HCT116 (cell line): ENCODE data around the gene ERN1. TPM values are rescaled to one million over a fixed set of nuclear protein-coding genes. Genes with fewer than 3 reads are reported as not detected.

ENCODE experiments used
- ATAC-seq: fragments of 200-7000 bp; cut with Tn5 transposase; 2 replicates; pipeline ENCODE4 v1.9.1; 2020; ENCODE audit warnings: mild to moderate bottlenecking, moderate library complexity
- BruUV-seq: library from RNA; stranded (reverse); fragments of 400-500 nt; replicated peaks from 2 replicates; lab custom pipeline; 2021; lab: Mats Ljungman, UMichigan
- CTCF ChIA-PET: fragments of 300-600 bp; sonication (Branson Sonifier 250); formaldehyde crosslinking; loops from one replicate; lab custom pipeline; 2021; ENCODE audit warnings: antibody characterized with exemption; lab: Charles Lee
- POLR2A ChIA-PET: fragments of 300-600, 350-600 bp; sonication (Branson Sonifier 250); formaldehyde crosslinking; loops from one replicate; lab custom pipeline; 2021; ENCODE audit warnings: antibody characterized with exemption; lab: Charles Lee
- RAD21 ChIA-PET, 2 experiments: fragments of 300-600 bp; sonication (Branson Sonifier 250); formaldehyde crosslinking; loops; one replicate each; lab custom pipeline; 2023; ENCODE audit warnings: low total read pairs in 2 of 2; ENCODE audit not compliant: uncharacterized antibody in 2 of 2, unreplicated experiment in 2 of 2, low non-redundant PET in 1 of 2; lab: Charles Lee
- DNase-seq: peaks from one replicate; pipeline ENCODE4 v3.0.0-alpha.2; 2010; ENCODE audit warnings: low read depth, low spot score
- H2AFZ ChIP-seq: fragments of 200-600 bp; shearing (Covaris generic), sonication (generic); 2 replicates; pipeline ENCODE4 v1.6.1; 2017; ENCODE audit warnings: low read depth, mixed run types, mixed read lengths, antibody characterized with exemption, low read length; ENCODE audit not compliant: poor library complexity, severe bottlenecking
- H3K27ac ChIP-seq: 2 replicates; pipeline ENCODE4 v1.5.1; 2012; ENCODE audit warnings: low read depth, low read length
- H3K27me3 ChIP-seq: fragments of 200-600 bp; sonication (generic); 2 replicates; pipeline ENCODE4 v1.6.1; 2016; ENCODE audit warnings: mixed run types, low read length, mixed read lengths; ENCODE audit not compliant: insufficient read depth
- H3K36me3 ChIP-seq, 2 experiments: fragments of 200-500 bp in 1 of 2; fragments of 200-600 bp in 1 of 2; sonication (Bioruptor generic) in 1 of 2; sonication (generic) in 1 of 2; 2 replicates each; pipeline versions ENCODE4 v1.5.1 to v1.6.1; 2014 to 2016; ENCODE audit warnings: low read length in 2 of 2, inconsistent platforms in 1 of 2, mixed read lengths in 1 of 2, mixed run types in 1 of 2; ENCODE audit not compliant: insufficient read depth in 2 of 2, control insufficient read depth in 1 of 2
- H3K4me1 ChIP-seq, 2 experiments: fragments of 200-600 bp in 1 of 2; sonication (generic) in 1 of 2; 2 replicates each; pipeline versions ENCODE4 v1.5.1 to v1.6.1; 2012 to 2017; ENCODE audit warnings: low read length in 2 of 2, inconsistent platforms in 1 of 2, mild to moderate bottlenecking in 1 of 2, mixed read lengths in 1 of 2, mixed run types in 1 of 2, moderate library complexity in 1 of 2; ENCODE audit not compliant: insufficient read depth in 2 of 2, control insufficient read depth in 1 of 2
- H3K4me2 ChIP-seq: fragments of 200-600 bp; sonication (generic); 2 replicates; pipeline ENCODE4 v1.6.1; 2017; ENCODE audit warnings: mixed run types, low read length, mixed read lengths
- H3K4me3 ChIP-seq, 2 experiments: fragments of 200-600 bp in 1 of 2; sonication (generic) in 1 of 2; replicated peaks in 1 of 2; 2 replicates each; pipeline ENCODE4 v1.5.1; 2011 to 2016; ENCODE audit warnings: low read length in 2 of 2, control low read depth in 1 of 2, low read depth in 1 of 2, mild to moderate bottlenecking in 1 of 2, mixed read lengths in 1 of 2, mixed run types in 1 of 2
- H3K79me2 ChIP-seq: fragments of 200-600 bp; sonication (generic); 2 replicates; pipeline ENCODE4 v1.6.1; 2017; ENCODE audit warnings: mild to moderate bottlenecking, mixed run types, low read length, moderate library complexity, mixed read lengths; ENCODE audit not compliant: insufficient read depth
- H3K9ac ChIP-seq: fragments of 200-600 bp; sonication (generic); 2 replicates; pipeline ENCODE4 v1.6.1; 2016; ENCODE audit warnings: low read length, mixed read lengths
- H3K9me2 ChIP-seq: fragments of 200-600 bp; sonication (generic), shearing (Covaris generic); 2 replicates; pipeline ENCODE4 v1.6.1; 2017; ENCODE audit warnings: mixed run types, mild to moderate bottlenecking, moderate library complexity; ENCODE audit not compliant: insufficient read depth
- H3K9me3 ChIP-seq, 2 experiments: fragments of 200-500 bp in 1 of 2; fragments of 200-600 bp in 1 of 2; sonication (Bioruptor generic) in 1 of 2; sonication (generic) in 1 of 2; 2 replicates each; pipeline ENCODE4 v1.6.1; 2014 to 2017; ENCODE audit warnings: low read length in 2 of 2, mixed read lengths in 2 of 2, inconsistent platforms in 1 of 2, low read depth in 1 of 2, mild to moderate bottlenecking in 1 of 2, mixed run types in 1 of 2, moderate library complexity in 1 of 2; ENCODE audit not compliant: control insufficient read depth in 1 of 2, insufficient read depth in 1 of 2
- H4K20me1 ChIP-seq: fragments of 200-600 bp; sonication (generic), shearing (Covaris generic); 2 replicates; pipeline ENCODE4 v1.6.1; 2017; ENCODE audit warnings: mixed run types, mild to moderate bottlenecking, moderate library complexity; ENCODE audit not compliant: insufficient read depth
- CBX3 ChIP-seq: IDR thresholded peaks from 2 replicates; pipeline ENCODE4 v1.6.1; 2012; ENCODE audit warnings: low read depth
- CTCF ChIP-seq, 3 experiments: fragments of 200-600 bp in 1 of 3; sonication (generic) in 1 of 3; IDR thresholded peaks in 2 of 3; conservative IDR thresholded peaks in 1 of 3; 2 replicates each; pipeline ENCODE4 v1.5.1; 2012 to 2017; ENCODE audit warnings: low read depth in 2 of 3, low read length in 2 of 3, antibody characterized with exemption in 1 of 3, borderline replicate concordance in 1 of 3, control low read depth in 1 of 3, mild to moderate bottlenecking in 1 of 3, mixed read lengths in 1 of 3, mixed run types in 1 of 3, moderate library complexity in 1 of 3; ENCODE audit not compliant: insufficient read depth in 1 of 3
- EGR1 ChIP-seq: IDR thresholded peaks from 2 replicates; pipeline ENCODE4 v1.6.1; 2012; ENCODE audit warnings: low read depth
- EZH2 ChIP-seq: fragments of 200-600 bp; sonication (generic); IDR thresholded peaks from 2 replicates; pipeline ENCODE4 v1.6.1; 2017; ENCODE audit warnings: antibody characterized with exemption, mixed run types
- FOSL1 ChIP-seq: IDR thresholded peaks from 2 replicates; pipeline ENCODE4 v1.6.1; 2012; ENCODE audit warnings: low read depth
- JUND ChIP-seq: IDR thresholded peaks from 2 replicates; pipeline ENCODE4 v1.6.1; 2012
- MAX ChIP-seq: IDR thresholded peaks from 2 replicates; pipeline ENCODE4 v1.6.1; 2012
- POLR2AphosphoS5 ChIP-seq: IDR thresholded peaks from 2 replicates; pipeline ENCODE4 v1.6.1; 2011; ENCODE audit warnings: mild to moderate bottlenecking, low read depth, low read length, moderate library complexity
- SIN3A ChIP-seq: IDR thresholded peaks from 2 replicates; pipeline ENCODE4 v1.6.1; 2012; ENCODE audit warnings: low read depth
- SP1 ChIP-seq: IDR thresholded peaks from 2 replicates; pipeline ENCODE4 v1.6.1; 2012; ENCODE audit warnings: low read depth
- SRF ChIP-seq: IDR thresholded peaks from 2 replicates; pipeline ENCODE4 v1.6.1; 2012; ENCODE audit warnings: low read depth
- ZFX ChIP-seq: fragments of 450-650 bp; IDR thresholded peaks from 2 replicates; pipeline ENCODE4 v1.6.1; 2017
- intact Hi-C: fragments of 100-400 bp; cut with micrococcal nuclease; formaldehyde crosslinking; loops from 2 replicates; pipeline ENCODE4 v1.10.0; 2022
- total RNA-seq: library from RNA; stranded (reverse); gene quantifications from one replicate; pipeline ENCODE4 v1.2.1, GENCODE V29; 2021; ENCODE audit not compliant: unreplicated experiment

Gene ERN1
- total RNA-seq, 1 experiment from 2014 or later: 28.2 TPM

GRCh38 chr17:64095144-64095882 lies 34.6 kb downstream of the ERN1 start:
- H3K4me1 ChIP-seq: peaks cover 11 to 32% of the 10 kb centered on the region in 2 experiments
- POLR2A ChIA-PET: interaction anchor here (1.0 to 2.1 kb wide), 5 partner anchors 8 to 50 kb away, joined by 4 to 5 read pairs (median 4); no protein-coding TSS in a partner anchor
- no peaks in the 10 kb centered on the region for H3K27me3 ChIP-seq
- H3K36me3 ChIP-seq: peaks cover 0 to 8% of the 10 kb centered on the region in 2 experiments; a peak in 1 of 4 replicates
- H3K9me2 ChIP-seq: no peaks in the 10 kb centered on the region
- no peaks in the 10 kb centered on the region for H4K20me1 ChIP-seq
- H3K79me2 ChIP-seq: peaks cover 6% of the 10 kb centered on the region; the same call in 1 of the 2 replicates
- no peak overlapping the region for H2AFZ ChIP-seq
- intact Hi-C loops: no loop called here
- no TSS peak for BruUV-seq
- peak overlapping the region; percentile 33 for H3K27ac ChIP-seq
- ATAC-seq (peak; percentile 86), DNase-seq (peak; percentile 75)
- CTCF ChIA-PET: interaction anchor here (0.9 to 1.9 kb wide), 3 partner anchors 38 to 145 kb away, joined by 3 to 8 read pairs (median 4); no protein-coding TSS in a partner anchor
- RAD21 ChIA-PET: no interaction called here
- H3K4me3 ChIP-seq: peak overlapping the region in 1 of 2 experiments; percentile 9; a peak in 1 of 4 replicates
- no peaks in the 10 kb centered on the region for H3K9me3 ChIP-seq
- H3K4me2 ChIP-seq: peak overlapping the region; percentile 54
- H3K9ac ChIP-seq: peak overlapping the region; percentile 24
- TF ChIP-seq SP1 (peak; percentile 91), MAX (peak; percentile 86), ZFX (no peak), SRF (peak; percentile 80; the same call in 1 of the 2 replicates), EZH2 (no peak), SIN3A (peak; percentile 39; the same call in 1 of the 2 replicates), POLR2AphosphoS5 (peak; percentile 71), FOSL1 (peak; percentile 87), JUND (peak; percentile 92), CTCF (IDR thresholded peaks at IDR 0.05 in 2 of 3, conservative IDR thresholded peaks at IDR 0.05 in 1 of 3; ENCODE audit: borderline replicate concordance in 1 of 3, insufficient read depth in 1 of 3, low read depth in 2 of 3, low read length in 2 of 3) (no peak), EGR1 (peak; percentile 49), CBX3 (peak; percentile 99)
- TF ChIP-seq, all 23 proteins: peak for 9
